ENCODE measurements around the gene PRKCQ.

GRCh38 chr10:6463366-6463765 is 116.7 kb downstream of the PRKCQ start:
- TF ChIP-seq, protein P1, sequence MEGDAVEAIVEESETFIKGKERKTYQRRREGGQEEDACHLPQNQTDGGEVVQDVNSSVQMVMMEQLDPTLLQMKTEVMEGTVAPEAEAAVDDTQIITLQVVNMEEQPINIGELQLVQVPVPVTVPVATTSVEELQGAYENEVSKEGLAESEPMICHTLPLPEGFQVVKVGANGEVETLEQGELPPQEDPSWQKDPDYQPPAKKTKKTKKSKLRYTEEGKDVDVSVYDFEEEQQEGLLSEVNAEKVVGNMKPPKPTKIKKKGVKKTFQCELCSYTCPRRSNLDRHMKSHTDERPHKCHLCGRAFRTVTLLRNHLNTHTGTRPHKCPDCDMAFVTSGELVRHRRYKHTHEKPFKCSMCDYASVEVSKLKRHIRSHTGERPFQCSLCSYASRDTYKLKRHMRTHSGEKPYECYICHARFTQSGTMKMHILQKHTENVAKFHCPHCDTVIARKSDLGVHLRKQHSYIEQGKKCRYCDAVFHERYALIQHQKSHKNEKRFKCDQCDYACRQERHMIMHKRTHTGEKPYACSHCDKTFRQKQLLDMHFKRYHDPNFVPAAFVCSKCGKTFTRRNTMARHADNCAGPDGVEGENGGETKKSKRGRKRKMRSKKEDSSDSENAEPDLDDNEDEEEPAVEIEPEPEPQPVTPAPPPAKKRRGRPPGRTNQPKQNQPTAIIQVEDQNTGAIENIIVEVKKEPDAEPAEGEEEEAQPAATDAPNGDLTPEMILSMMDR (IDR thresholded peaks at IDR 0.05; ENCODE audit: poor library complexity) = no peak
- TF ChIP-seq EZH2 (IDR thresholded peaks at IDR 0.05; ENCODE audit: borderline replicate concordance) (no peak), EZH2phosphoT487 (IDR thresholded peaks at IDR 0.05; ENCODE audit: low read depth, severe bottlenecking, unreplicated experiment) (no peak)

All from hepatocyte (in vitro differentiated cells).